HG03558 (cell line): ENCODE data around the gene CFAP61.
"Not testable (repeated sequence)": the region's sequence is repeated elsewhere in the genome, so short reads cannot be mapped to it uniquely, and the experiment has no call there.

ENCODE experiments used
- ATAC-seq: cut with Tn5 transposase; IDR thresholded peaks from one replicate; pipeline ENCODE4 v1.9.1; 2021; ENCODE audit warnings: moderate number of reproducible peaks; ENCODE audit not compliant: unreplicated experiment; ENCODE audit errors: extremely low read depth

The CFAP61 gene

GRCh38 chr20:20089018-20089417, 36.7 kb downstream of the CFAP61 start:
- no peak for ATAC-seq

DNA sequence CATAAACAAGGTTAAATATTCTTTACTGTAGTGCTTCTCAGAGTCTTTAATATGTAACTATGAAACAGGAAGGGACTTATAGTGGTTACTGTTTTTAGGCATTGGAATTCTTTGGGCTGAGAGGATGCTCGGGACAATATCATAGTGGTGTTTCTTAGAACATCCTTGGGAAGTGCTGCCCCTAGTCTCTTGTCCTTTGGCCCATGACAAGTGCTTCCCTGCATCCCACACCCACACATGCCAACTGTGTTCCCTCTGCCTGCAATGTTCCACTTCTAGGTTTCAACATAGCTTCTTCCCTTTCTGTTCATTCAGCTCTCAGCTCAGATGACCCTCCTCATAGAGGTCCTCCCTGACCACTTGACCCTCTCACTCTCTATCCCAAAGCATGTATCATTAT, 37.6 kb downstream of the CFAP61 start:
- no peak for ATAC-seq

DNA sequence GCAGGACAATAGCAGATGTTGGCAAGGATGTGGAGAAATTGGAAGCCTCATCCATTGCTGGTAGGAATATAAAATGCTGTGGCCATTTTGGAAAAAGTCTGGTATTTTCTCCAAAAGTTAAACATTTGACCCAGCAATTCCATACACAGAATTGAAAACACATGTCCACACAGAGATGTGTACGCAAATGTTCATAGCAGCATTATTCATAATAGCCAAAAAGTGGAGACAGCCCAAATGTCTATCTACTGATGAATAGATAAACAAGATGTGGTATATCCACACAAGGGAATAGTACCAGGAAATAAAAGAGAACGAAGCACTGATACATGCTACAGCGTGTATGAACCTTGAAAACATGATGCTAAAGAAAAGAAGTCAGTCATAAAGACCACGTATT, 40.5 kb downstream of the CFAP61 start:
- no peak for ATAC-seq

DNA sequence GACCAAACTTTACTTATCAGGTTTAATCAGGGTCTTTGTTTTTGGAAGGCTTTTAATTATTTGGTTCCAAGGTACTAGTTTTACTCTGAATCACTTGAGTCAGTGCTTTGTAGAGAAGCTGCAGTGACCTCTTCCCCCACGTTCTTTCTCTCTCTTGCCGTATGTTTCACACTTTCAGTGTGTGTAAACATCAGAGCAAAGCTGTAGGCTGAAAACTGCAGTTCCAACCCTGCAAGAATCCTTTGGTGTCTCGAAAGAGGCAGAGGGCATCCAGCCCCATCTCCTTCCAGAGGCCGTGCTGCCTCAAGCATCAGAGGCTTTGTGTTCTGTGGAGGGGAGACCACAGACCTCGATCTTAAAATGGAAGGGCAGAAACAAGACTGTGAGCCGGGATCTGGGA, 42.1 kb downstream of the CFAP61 start:
- no peak for ATAC-seq

- no peak for ATAC-seq
Observed at GRCh38 chr20:20095114-20095872, 43.0 kb downstream of the CFAP61 start.

DNA sequence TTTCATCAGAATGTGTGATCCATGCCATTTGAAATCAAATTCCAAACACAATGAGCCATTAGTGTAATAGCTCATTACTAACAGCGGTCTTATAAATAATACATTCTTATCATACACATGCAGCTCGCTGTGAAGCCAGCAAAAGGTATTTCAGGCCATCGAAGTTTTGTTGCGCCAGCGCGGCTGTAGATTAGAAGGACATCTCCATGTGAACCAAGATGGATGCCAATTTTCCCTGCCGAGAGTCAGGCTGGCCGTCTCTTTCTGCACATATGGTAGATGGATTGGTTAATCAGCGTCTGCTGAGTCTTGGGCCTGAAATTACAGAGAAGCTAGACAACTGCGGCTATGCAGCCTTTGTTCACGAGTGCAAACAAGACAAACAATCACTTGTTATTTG, 44.1 kb downstream of the CFAP61 start:
- ATAC-seq: no peak

GRCh38 chr20:20100881-20101280, 48.5 kb downstream of the CFAP61 start:
- ATAC-seq: no peak

DNA sequence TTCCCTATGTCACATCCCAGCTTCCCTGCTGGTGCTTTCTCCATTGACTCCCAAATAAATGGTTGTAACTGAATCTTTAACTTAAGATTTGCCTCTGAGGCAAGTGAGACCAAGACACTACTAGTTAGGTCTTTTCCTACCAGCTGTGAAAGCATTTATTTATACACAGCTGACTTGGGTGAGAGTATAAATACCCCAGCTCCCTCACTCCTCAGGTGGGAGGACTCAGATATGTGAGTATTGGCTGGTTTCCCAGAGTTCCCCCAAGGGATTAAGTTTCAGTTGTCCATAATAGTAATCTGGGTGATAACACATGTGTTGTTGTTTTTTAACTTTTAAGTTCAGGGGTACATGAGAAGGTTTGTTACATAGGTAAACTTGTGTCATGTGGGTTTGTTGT, 49.8 kb downstream of the CFAP61 start:
- ATAC-seq: no peak

DNA sequence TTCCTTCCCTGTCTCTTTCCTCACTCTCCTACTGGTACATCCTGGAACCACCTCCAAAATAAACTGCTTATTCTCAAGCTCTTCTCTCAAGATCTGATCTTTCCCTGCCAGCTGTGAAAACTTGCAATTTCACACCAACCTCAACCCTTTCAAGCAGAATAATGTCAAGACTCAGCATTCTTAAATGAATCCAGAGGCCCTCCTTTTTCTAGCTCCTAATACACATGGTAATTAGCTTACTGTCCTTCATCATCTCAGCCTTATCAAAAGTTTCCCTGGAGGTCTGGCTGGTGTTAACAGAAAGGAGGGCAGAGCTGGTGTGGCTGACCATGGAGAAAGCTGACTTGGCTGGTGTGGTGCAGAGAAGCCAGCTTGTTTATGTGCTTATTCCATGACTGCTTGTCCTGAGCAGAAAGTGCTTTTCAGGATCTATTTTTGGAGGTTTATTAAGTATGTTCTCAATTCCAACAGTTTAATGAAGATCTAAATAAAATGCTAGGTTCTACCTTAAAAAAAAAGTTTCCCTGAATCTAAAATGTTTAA, 50.5 kb downstream of the CFAP61 start:
- no peak for ATAC-seq

GRCh38 chr20:20103486-20103885, 51.2 kb downstream of the CFAP61 start:
- no peak for ATAC-seq

- ATAC-seq: not testable (repeated sequence)
Observed at GRCh38 chr20:20123187-20123586, 70.9 kb downstream of the CFAP61 start.

DNA sequence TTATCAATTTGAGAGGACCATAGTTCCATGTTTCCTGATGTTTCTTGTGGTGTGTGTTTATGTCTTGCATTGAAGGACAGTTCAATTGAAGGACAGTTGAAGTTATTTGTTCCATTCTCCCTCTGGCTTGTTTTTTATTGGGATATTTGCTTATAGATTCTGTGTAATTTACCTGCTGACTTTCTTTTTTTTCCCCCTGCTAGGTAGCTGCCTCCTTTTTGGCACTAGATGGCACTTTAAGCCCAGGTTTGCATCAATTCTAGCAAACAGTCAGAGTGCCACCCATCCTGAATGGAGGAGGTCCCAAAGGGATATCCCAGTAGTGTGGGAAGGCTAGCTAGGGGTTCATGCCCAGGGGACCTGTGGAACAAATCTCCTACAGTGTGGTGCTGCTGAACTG, 78.1 kb downstream of the CFAP61 start:
- no peak for ATAC-seq

GRCh38 chr20:20134941-20135575, 82.7 kb downstream of the CFAP61 start:
- no peak for ATAC-seq

DNA sequence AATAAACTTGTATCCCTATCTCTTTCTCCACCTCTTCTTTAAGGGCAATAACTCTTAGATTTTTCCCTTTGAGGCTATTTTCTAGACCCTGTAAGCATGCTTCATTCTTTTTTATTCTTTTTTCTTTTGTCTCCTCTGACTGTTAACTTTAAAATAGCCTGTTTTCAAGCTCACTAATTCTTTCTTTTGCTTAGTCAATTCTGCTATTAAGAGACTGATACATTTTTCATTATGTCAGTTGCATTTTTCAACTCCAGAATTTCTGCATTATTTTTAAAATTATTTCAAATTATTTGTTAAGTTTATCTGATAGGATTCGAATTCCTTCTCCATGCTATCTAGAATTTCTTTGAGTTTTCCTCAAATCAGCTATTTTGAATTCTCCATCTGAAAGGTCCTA, 84.0 kb downstream of the CFAP61 start:
- no peak for ATAC-seq

DNA sequence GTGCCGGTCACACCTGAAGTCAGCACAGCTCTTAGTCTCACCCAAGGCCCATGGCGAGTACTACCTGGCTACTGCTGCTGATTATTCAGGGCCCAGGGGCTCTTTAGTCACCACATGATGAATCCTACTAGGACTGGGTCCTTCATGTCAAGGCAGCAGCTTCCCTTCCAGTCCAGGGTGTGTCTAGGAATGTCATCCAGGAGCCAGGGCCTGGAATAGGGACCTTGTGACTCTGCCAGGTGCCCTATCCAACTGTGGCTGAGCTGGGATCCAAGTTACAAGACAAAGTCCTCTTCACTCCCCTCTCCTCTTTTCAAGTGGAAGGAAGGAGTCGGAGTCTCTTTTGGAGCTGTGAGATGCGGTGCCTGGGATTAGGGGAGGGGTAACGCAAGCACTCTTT, 85.5 kb downstream of the CFAP61 start:
- no peak for ATAC-seq

DNA sequence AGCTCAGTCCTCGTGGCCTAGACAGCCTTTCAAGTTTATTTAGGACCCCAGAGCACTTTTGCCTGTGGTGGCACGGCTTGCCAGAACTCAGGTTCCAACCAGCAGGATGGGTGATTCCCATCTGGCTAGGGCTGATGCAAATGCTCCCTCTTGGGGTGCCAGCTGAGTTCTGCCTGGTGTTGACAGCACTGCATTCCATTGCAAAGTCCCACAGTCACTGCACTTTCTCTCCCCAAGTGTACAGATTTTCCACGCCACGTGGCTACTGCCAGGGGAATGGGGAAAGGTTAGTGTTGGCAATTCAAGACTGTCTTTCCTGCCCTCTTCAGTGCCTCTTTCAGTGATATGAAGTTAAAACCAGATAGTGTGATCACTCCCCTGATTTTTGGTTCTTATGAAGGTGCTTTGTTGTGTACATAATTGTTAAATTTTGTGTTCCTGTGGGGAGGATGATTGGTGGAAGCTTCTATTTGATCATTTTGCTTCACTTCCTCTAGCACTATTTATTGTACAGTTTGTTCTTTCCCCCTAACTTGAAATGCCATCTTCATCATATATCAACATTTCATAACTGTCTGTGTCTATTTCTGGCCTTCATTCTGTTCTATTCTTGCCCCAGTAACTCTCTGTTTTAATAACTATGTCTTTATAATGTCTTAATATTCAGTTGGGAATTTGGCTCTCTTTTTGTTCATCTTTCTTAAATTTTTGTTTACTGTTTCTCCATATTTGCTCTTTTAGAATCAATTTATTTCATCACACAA, 86.2 kb downstream of the CFAP61 start:
- no peak for ATAC-seq

- no peak for ATAC-seq
Observed at GRCh38 chr20:20139403-20139802, 87.1 kb downstream of the CFAP61 start.

DNA sequence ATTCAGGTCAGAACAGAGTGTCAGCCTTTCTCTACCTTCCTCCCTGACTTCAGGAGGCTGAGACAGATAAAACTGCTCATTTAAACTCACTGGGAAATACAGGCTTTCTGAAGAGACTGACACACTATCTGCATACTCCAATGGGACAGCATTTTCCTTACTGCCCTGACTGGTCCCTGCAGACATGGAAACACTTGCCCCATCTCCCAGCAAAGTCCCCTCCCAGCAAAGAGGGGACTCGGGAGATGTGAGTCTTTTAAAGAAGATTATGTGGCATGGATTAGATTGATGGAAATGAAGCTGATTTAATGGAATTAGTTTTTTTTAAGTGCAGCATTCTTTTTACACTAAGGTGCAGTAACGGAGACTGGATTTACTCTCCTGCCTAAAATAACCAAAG, 90.8 kb downstream of the CFAP61 start:
- ATAC-seq: no peak

DNA sequence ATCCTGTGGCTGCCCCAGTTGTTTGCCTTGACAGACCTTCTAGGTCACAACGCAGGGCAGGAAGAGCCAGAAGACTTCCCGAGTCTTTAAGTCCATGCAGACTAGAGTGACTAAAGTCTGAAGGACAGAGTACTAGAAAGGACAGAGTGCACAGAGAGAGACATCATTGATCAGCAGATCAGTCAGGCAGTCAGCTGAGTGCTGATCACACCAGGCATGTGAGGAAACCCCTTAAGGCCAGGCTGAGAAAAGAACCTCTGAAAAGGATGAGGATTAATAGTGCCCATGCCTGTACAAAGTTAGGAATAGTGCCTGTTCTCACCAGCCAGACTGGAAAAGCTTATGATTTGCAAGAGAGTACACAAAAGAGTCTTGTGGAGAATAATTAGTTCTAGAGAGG, 91.3 kb downstream of the CFAP61 start:
- ATAC-seq: no peak

DNA sequence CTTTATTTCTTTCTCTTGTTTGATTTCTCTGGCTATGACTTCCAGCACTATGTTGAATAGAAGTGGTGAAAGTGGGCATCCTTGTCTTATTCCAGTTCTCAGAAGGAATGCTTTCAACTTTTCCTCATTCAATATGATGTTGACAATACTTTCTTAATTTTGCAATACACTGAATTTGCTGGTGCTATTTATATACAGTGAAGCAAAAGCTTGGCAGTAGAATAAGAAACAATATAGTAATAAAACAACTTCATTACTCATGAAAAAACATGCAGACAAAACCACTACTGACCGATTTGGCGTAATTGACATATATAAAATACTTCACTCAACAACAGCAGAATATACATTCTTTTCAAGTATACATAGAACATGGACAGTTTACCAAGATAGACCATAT, 96.4 kb downstream of the CFAP61 start:
- no peak for ATAC-seq

DNA sequence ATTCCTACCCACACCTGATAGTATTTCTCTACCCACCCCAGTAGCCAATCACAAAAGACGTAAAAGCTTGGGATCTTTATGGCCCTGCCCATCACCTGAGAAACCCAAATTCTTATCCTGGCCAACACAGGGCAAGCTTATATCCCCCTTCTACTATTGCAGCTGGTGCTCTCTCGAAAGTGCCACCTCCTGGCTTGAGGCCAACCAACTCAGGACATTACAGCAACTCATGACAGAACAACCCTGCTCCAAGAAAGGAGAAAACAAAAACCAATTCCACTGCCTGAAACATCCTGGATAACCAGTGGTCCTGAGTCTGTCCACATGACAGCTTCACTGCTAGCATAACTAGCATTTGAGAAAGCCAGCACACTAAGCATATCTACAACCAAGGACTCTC, 97.9 kb downstream of the CFAP61 start:
- no peak for ATAC-seq
